GM21526 (cell line): ENCODE data around the gene PEX5L.
A peak's percentile ranks its signal among the peaks of the same experiment; 100 is the strongest.

Experiments
- ATAC-seq: cut with Tn5 transposase; IDR thresholded peaks from one replicate; pipeline ENCODE4 v1.9.1; 2021; ENCODE audit warnings: moderate library complexity; ENCODE audit not compliant: unreplicated experiment, low FRiP score

PEX5L gene

DNA sequence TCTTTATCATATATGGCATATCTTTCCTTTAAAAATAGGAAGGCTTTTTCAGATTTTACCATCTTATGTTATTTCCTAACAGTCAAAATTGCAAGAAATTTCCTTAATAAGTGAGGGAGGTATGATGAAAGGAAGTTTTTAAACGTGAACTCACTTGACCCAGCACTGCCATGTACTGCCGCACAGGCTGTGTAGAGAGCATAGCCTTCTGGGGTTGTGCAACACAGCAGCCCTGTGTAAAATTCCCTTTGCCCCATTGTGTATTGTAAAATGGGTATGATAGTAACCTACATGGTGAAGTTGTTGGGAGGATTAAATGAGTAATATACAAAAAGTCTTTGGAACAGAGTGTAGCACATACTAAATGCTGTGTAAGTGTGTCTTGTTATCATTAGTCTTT is 78.6 kb downstream of the PEX5L start:
- no peak for ATAC-seq

DNA sequence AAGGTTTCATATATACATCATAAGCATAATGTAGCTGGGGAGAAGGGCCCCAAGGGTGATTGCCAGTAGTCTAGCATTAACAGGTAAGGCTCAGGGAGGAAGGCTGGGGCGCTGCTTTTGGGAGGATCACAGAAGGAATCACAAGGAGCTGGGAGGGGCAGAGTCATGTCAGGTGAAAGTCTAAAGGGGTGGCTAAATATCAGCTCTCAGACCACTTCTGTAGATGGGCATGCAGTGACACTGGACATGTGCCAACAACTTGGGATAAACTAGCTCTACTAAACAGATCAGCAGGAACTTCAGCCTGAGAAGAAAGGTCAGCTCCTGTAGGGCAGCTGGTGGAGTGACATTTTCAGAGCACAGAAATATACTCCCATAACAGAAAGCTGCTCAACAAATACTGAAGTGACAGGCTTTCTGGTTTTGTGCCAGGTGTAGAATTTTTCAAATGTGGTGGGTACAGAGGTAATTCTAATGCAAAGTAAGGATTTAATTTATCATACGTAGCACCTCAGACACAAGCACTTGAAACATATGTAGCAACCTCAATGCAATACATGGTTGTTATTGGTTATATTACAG is 79.4 kb downstream of the PEX5L start:
- no peak for ATAC-seq

GRCh38 chr3:179956416-179956830 is 80.3 kb downstream of the PEX5L start:
- peak; percentile 95 for ATAC-seq

DNA sequence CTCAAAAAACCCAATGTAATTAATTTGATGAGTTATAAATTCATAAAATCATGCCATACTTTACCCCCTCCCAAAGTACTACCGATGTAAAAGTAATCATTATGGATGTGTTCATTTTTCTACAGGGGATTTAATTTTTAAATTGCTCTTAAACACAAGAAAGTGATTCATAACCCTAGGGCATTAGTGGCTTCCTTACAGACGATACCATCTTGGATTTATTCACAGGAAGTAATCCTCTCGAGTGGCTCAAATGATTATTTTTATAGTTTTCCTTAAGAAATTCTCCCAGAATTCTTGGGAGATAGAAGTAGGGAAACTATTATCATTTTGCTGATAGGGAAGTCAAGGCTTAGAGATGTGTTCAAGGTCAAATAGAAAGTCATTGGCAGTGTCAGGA is 80.9 kb downstream of the PEX5L start:
- ATAC-seq = no peak

- no peak for ATAC-seq
Measured at GRCh38 chr3:179955286-179955685, 81.5 kb downstream of the PEX5L start.

DNA sequence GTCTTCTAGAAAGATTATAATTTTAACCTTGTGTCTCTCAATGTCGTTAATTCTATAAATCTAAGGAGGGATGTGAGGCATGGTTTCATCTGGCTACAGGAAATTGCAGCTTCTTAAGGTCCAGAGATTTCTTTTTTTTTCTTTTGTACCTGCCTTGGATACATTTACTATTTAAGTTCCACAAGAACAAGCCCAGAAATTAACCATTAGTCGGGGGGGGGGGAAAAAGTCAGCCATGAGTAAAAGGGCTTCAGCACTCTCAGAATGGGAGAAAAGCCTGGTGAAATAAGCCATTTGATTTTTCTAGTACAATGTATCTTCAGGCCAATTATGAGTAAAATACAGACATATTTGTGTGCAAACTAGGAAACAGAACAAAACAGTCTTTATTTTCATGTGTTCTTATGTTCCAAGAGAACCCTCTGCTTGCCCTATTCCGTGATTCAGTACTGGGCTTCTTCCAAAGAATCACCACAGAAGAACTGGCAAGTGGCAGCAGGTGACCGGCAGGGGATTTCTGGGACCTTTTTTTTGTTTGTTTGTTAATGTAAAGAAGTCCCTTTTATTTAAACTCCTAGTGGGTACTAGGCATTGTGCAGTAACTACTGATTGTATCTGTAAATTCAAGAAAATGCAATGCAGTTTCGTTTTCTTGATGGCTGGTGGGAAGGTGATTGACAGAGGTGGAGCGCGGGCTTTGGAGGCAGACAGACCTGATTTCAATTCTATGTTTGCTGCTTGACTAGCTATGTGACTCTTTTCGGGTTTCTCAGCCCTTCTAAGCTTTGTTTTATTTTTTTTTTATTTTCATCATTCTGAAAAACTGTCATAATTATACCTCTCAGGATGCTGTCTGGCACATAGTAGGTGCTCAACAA is 82.5 kb downstream of the PEX5L start:
- ATAC-seq = no peak

- no peak for ATAC-seq
Measured at GRCh38 chr3:179950840-179951239, 85.9 kb downstream of the PEX5L start.

DNA sequence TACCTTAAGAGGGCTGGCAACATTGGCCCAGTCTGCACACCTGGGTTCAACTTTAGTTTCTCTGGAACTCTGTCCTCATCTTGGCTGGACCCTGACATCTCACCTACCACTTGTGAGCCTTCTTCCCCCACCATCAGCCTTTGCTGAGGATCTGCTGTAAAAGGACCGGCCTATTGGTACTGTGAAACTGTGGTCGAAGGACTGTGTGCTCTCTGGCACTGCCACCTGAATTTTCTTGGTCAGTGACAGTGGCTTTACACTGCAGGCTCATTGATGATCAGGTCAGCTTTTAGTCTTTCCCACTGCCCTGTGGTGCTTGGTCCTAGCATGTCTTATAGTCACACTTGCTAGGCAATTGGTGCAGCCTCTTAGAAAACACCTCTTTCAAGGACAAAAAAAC is 86.9 kb downstream of the PEX5L start:
- ATAC-seq = peak; percentile 7

DNA sequence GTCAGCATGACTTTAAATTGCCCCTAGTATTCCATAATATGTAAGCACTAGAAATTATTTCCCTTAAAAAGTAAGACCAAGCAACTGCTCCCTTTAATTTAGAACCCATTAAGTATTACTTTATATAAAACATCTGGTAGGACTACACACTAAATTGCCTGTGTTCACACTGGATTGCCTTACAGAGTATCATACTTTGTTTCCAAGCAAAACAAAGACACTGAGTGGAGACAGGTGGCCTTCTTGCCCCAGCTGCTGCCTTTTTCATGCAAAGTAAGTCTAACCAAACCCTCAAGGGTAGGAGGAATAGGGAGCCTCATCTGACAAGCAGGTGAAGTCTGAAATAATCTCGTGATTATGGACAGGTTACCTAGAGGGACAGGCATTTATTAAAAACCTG is 87.3 kb downstream of the PEX5L start:
- peak; percentile 88 for ATAC-seq

GRCh38 chr3:179948740-179949139 is 88.0 kb downstream of the PEX5L start:
- ATAC-seq = no peak

DNA sequence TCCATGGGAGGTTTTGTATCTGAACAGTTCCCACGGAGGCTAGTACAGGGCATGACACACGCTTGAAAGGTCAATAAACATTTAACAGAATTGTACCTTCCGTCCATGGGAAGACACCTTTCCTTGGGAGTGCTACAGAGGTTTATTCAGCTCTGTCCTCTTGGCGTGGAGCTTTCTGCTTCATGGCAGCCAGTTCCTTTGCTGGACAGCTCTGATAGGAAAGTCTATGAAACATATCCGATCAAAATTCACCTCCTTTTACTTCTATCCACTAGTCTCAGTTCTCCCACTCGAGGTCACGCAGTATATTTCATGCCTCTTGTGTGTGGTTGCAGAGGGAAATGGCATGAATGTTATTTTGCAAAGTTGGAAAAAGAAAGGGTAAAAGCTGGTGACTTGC is 91.2 kb downstream of the PEX5L start:
- no peak for ATAC-seq

GRCh38 chr3:179943117-179943880 is 93.4 kb downstream of the PEX5L start:
- ATAC-seq = no peak

GRCh38 chr3:179942553-179943075 is 94.1 kb downstream of the PEX5L start:
- peak; percentile 20 for ATAC-seq

DNA sequence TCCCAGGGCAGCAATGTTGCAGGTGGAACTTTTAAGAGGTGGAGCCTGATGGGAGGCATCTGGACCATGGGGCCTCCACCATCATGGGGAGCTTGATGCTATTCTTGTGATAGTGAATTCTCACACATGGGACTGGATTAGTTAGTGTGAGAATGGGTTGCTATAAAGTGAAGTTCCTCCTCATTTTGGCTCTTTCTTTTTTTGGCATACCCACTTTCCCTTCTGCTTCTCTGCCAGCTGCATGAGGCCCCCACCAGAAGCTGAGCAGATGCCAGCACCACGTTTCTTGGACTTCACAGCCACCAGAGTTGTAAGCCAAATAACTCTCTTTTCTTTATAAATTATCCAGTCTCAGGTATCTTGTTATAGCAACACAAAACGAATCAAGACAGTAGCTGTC is 101.0 kb downstream of the PEX5L start:
- no peak for ATAC-seq

DNA sequence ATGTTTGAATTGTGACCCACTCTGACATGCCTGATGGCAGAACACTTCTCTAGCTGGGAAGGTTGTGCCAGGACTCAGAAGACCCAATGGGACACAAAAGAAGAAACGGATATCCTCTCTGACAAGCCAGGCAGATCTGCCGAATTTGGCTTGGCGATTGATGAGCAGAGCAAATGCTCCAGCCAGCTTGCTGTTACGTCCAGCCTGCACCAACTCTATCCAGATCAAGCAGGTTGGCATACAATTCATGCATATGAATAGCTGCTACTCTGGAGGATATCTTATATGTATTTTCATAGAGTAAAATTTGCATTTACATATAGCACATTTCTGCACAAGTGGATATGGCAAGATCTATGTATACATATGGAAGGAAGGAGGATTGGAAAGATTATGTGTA is 102.8 kb downstream of the PEX5L start:
- ATAC-seq = no peak

GRCh38 chr3:179933080-179933479 is 103.7 kb downstream of the PEX5L start:
- no peak for ATAC-seq

- no peak for ATAC-seq
Measured at GRCh38 chr3:179932674-179933073, 104.1 kb downstream of the PEX5L start.

DNA sequence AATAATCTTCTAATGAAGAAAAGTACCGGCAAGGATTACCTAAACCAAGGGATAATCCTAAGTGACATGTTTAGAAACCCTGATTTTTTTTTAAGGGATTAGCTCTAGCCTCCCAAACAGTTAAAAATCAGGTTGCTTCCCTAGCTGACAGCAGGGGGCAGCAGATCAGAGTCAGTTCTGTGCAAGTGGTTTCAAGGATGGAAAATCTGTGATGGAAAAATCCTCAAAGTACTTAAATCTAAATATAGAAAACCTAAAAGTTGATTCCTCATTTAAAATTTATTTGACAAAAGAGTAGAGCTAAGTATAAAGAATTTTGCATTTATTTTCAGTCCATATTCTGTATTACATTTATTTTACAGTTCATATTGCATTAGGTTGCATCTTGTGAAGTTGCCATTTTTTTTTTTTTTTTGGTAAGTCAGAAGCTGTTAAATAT is 107.6 kb downstream of the PEX5L start:
- ATAC-seq = peak; percentile 53

DNA sequence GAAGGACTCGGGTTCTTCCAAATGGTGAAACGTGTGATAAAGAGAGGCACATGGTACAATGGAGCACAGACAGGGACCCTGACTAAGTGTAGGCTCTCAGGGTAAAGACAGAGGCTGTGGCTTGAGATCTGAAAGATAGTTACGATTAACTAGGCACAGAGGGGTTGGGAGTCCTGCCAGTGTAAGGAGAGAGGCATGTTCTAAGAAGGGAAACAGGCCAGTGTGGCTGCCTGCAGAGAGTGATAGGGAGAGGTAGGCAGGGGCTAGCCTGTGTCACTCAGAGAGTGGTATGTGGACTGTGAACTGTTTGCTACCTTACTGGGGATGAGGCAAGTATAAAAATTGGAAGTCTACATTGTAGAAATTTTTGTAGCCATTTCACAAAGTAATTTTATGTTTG is 109.5 kb downstream of the PEX5L start:
- ATAC-seq = no peak

DNA sequence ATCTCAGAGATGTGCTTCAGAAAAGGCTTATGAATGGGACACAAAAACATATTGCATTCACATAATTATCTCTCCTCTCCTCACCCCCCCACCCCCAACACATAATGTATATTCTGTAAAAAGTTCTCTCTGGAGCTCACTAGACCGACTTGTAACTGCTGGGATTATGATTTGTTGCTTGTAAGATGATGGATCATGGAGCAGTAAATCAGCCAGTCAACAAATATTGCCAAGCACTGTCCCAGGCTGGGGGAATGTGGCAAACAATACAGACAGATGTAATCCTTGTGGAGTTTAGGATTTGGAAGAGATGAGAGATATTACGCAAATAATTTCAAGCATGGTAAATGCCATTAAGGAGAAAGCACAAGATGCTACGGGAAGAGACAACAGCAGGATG is 114.8 kb downstream of the PEX5L start:
- ATAC-seq = no peak

- peak; percentile 99 for ATAC-seq
Measured at GRCh38 chr3:179921500-179921899, 115.2 kb downstream of the PEX5L start.
